ENCODE data around the gene AHDC1. TPM values are rescaled to one million over a fixed set of nuclear protein-coding genes. Genes with fewer than 3 reads are reported as not detected.

Gene AHDC1
- total and polyA plus RNA-seq, 10 of the 15 experiments (the other 5 are each of a cell fraction or from before 2014, with no cell fraction given), result 0.21 to 13.0 (median 1.4) TPM

- TF ChIP-seq, protein P1, sequence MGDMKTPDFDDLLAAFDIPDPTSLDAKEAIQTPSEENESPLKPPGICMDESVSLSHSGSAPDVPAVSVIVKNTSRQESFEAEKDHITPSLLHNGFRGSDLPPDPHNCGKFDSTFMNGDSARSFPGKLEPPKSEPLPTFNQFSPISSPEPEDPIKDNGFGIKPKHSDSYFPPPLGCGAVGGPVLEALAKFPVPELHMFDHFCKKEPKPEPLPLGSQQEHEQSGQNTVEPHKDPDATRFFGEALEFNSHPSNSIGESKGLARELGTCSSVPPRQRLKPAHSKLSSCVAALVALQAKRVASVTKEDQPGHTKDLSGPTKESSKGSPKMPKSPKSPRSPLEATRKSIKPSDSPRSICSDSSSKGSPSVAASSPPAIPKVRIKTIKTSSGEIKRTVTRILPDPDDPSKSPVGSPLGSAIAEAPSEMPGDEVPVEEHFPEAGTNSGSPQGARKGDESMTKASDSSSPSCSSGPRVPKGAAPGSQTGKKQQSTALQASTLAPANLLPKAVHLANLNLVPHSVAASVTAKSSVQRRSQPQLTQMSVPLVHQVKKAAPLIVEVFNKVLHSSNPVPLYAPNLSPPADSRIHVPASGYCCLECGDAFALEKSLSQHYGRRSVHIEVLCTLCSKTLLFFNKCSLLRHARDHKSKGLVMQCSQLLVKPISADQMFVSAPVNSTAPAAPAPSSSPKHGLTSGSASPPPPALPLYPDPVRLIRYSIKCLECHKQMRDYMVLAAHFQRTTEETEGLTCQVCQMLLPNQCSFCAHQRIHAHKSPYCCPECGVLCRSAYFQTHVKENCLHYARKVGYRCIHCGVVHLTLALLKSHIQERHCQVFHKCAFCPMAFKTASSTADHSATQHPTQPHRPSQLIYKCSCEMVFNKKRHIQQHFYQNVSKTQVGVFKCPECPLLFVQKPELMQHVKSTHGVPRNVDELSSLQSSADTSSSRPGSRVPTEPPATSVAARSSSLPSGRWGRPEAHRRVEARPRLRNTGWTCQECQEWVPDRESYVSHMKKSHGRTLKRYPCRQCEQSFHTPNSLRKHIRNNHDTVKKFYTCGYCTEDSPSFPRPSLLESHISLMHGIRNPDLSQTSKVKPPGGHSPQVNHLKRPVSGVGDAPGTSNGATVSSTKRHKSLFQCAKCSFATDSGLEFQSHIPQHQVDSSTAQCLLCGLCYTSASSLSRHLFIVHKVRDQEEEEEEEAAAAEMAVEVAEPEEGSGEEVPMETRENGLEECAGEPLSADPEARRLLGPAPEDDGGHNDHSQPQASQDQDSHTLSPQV (IDR thresholded peaks at IDR 0.05), result no peak
- TF ChIP-seq SREBF1 (IDR thresholded peaks at IDR 0.05; ENCODE audit: low read length) (no peak), BHLHE40 (IDR thresholded peaks at IDR 0.05; ENCODE audit: borderline replicate concordance in 1 of 2, low read depth in 2 of 2, low read length in 1 of 2) (no peak), RUNX3 (IDR thresholded peaks at IDR 0.05; ENCODE audit: low read length) (no peak), IKZF1 (conservative IDR thresholded peaks at IDR 0.05) (no peak), RFX5 (IDR thresholded peaks at IDR 0.05; ENCODE audit: low read depth, low read length) (no peak), RAD51 (IDR thresholded peaks at IDR 0.05) (no peak), NFYB (IDR thresholded peaks at IDR 0.05; ENCODE audit: insufficient read depth, low read depth, low read length) (no peak), NR2C1 (IDR thresholded peaks at IDR 0.05) (no peak)
- TF ChIP-seq, protein P2, sequence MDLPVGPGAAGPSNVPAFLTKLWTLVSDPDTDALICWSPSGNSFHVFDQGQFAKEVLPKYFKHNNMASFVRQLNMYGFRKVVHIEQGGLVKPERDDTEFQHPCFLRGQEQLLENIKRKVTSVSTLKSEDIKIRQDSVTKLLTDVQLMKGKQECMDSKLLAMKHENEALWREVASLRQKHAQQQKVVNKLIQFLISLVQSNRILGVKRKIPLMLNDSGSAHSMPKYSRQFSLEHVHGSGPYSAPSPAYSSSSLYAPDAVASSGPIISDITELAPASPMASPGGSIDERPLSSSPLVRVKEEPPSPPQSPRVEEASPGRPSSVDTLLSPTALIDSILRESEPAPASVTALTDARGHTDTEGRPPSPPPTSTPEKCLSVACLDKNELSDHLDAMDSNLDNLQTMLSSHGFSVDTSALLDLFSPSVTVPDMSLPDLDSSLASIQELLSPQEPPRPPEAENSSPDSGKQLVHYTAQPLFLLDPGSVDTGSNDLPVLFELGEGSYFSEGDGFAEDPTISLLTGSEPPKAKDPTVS (IDR thresholded peaks at IDR 0.05; ENCODE audit: low read depth, low read length), result no peak
- TF ChIP-seq, protein P3, sequence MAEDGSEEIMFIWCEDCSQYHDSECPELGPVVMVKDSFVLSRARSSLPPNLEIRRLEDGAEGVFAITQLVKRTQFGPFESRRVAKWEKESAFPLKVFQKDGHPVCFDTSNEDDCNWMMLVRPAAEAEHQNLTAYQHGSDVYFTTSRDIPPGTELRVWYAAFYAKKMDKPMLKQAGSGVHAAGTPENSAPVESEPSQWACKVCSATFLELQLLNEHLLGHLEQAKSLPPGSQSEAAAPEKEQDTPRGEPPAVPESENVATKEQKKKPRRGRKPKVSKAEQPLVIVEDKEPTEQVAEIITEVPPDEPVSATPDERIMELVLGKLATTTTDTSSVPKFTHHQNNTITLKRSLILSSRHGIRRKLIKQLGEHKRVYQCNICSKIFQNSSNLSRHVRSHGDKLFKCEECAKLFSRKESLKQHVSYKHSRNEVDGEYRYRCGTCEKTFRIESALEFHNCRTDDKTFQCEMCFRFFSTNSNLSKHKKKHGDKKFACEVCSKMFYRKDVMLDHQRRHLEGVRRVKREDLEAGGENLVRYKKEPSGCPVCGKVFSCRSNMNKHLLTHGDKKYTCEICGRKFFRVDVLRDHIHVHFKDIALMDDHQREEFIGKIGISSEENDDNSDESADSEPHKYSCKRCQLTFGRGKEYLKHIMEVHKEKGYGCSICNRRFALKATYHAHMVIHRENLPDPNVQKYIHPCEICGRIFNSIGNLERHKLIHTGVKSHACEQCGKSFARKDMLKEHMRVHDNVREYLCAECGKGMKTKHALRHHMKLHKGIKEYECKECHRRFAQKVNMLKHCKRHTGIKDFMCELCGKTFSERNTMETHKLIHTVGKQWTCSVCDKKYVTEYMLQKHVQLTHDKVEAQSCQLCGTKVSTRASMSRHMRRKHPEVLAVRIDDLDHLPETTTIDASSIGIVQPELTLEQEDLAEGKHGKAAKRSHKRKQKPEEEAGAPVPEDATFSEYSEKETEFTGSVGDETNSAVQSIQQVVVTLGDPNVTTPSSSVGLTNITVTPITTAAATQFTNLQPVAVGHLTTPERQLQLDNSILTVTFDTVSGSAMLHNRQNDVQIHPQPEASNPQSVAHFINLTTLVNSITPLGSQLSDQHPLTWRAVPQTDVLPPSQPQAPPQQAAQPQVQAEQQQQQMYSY (CRISPR knock-in tag; IDR thresholded peaks at IDR 0.05), result no peak
- TF ChIP-seq, protein P4, sequence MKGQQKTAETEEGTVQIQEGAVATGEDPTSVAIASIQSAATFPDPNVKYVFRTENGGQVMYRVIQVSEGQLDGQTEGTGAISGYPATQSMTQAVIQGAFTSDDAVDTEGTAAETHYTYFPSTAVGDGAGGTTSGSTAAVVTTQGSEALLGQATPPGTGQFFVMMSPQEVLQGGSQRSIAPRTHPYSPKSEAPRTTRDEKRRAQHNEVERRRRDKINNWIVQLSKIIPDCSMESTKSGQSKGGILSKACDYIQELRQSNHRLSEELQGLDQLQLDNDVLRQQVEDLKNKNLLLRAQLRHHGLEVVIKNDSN (IDR thresholded peaks at IDR 0.05; ENCODE audit: borderline replicate concordance, extremely low read length, insufficient read depth, low read depth, low read length), result no peak
Measured at GRCh38 chr1:27521336-27521831, 82.6 kb downstream of the AHDC1 start (continued).
